Keratinocyte (primary cell): ENCODE data around the gene UBQLN3. TPM values are rescaled to one million over a fixed set of nuclear protein-coding genes. Genes with fewer than 3 reads are reported as not detected.

Experiments used
- DNase-seq: peaks from one replicate; pipeline ENCODE4 v3.0.0-alpha.2; 2011; ENCODE audit warnings: low read depth, missing footprints, low spot score
- FAIRE-seq: peaks from 2 replicates; lab custom pipeline; 2011; peaks lifted over from hg19 to GRCh38; lab: Jason Lieb, UNC
- H2AFZ ChIP-seq: 2 replicates; pipeline ENCODE4 v1.6.0; 2012; ENCODE audit warnings: low read length, control low read depth, inconsistent platforms; ENCODE audit not compliant: control insufficient read depth
- H3K27ac ChIP-seq: 2 replicates; pipeline ENCODE4 v1.5.1; 2011; ENCODE audit warnings: low read length; ENCODE audit not compliant: control insufficient read depth, insufficient read depth
- H3K27me3 ChIP-seq: 3 replicates; pipeline ENCODE4 v1.6.0; 2011; ENCODE audit warnings: low read length; ENCODE audit not compliant: control insufficient read depth, insufficient read depth; ENCODE audit errors: extremely low read depth
- H3K36me3 ChIP-seq, 2 experiments: 2 replicates in 1 of 2; 3 replicates in 1 of 2; pipeline ENCODE4 v1.5.1; 2011; ENCODE audit warnings: low read length in 2 of 2, mild to moderate bottlenecking in 1 of 2; ENCODE audit not compliant: control insufficient read depth in 2 of 2, insufficient read depth in 2 of 2; ENCODE audit errors: extremely low read depth in 1 of 2
- H3K4me1 ChIP-seq: 3 replicates; pipeline ENCODE4 v1.5.1; 2011; ENCODE audit warnings: low read length; ENCODE audit not compliant: control insufficient read depth, insufficient read depth; ENCODE audit errors: extremely low read depth
- H3K4me2 ChIP-seq: 3 replicates; pipeline ENCODE4 v1.6.0; 2011; ENCODE audit warnings: low read depth, low read length; ENCODE audit not compliant: control insufficient read depth, insufficient read depth; ENCODE audit errors: extremely low read depth
- H3K4me3 ChIP-seq, 3 experiments: fragments of 200-600 bp in 1 of 3; sonication (generic) in 1 of 3; 2 replicates in 2 of 3; 3 replicates in 1 of 3; pipeline ENCODE4 v1.5.1; 2011 to 2016; ENCODE audit warnings: low read length in 3 of 3, mild to moderate bottlenecking in 3 of 3, control low read depth in 2 of 3, inconsistent platforms in 1 of 3, low read depth in 1 of 3, mixed read lengths in 1 of 3, mixed run types in 1 of 3, moderate library complexity in 1 of 3; ENCODE audit not compliant: control insufficient read depth in 2 of 3, insufficient read depth in 2 of 3; ENCODE audit errors: extremely low read depth in 1 of 3
- H3K79me2 ChIP-seq: 2 replicates; pipeline ENCODE4 v1.6.0; 2012; ENCODE audit warnings: low read length; ENCODE audit not compliant: control insufficient read depth, insufficient read depth
- H3K9ac ChIP-seq: 3 replicates; pipeline ENCODE4 v1.6.0; 2011; ENCODE audit warnings: low read length; ENCODE audit not compliant: control insufficient read depth, insufficient read depth; ENCODE audit errors: extremely low read depth
- H3K9me1 ChIP-seq: 3 replicates; pipeline ENCODE4 v1.6.0; 2011; ENCODE audit warnings: low read length; ENCODE audit not compliant: control insufficient read depth, insufficient read depth; ENCODE audit errors: extremely low read depth
- H3K9me3 ChIP-seq: 2 replicates; pipeline ENCODE4 v1.5.1; 2012; ENCODE audit warnings: low read depth, low read length; ENCODE audit not compliant: control insufficient read depth
- H4K20me1 ChIP-seq: 3 replicates; pipeline ENCODE4 v1.6.0; 2011; ENCODE audit warnings: low read length; ENCODE audit not compliant: control insufficient read depth, insufficient read depth; ENCODE audit errors: extremely low read depth
- EZH2 ChIP-seq: IDR thresholded peaks from one replicate; pipeline ENCODE4 v1.6.1; 2012; ENCODE audit warnings: inconsistent platforms, mild to moderate bottlenecking, low read length, moderate library complexity
- dilution Hi-C: fragments of 300-500 bp; cut with MboI; formaldehyde crosslinking; loops from one replicate; pipeline ENCODE4 v1.7.0; 2020; ENCODE audit warnings: low sequenced_read_pairs; ENCODE audit not compliant: extremely low pct_ligation_motif_present
- polyA plus RNA-seq, 5 experiments: library from polyadenylated mRNA; depleted of rRNA in 3 of 5; stranded (reverse) in 3 of 5; stranded (forward) in 1 of 5; unstranded in 1 of 5; fragments of >200 nt; gene quantifications; 1 replicate in 1 of 5; 2 replicates in 3 of 5; 3 replicates in 1 of 5; pipeline versions ENCODE4 v1.2.1 to v1.2.3, GENCODE V29; 2011 to 2012; ENCODE audit warnings: missing spikeins in 2 of 5, low read depth in 1 of 5, low replicate concordance in 1 of 5
- TF ChIP-seq, protein P1 (sequence below), 3 experiments: IDR thresholded peaks in 1 of 3; conservative IDR thresholded peaks in 1 of 3; optimal IDR thresholded peaks in 1 of 3; 2 replicates in 2 of 3; 3 replicates in 1 of 3; pipeline versions ENCODE3 to v1.5.1; 2011; ENCODE audit warnings: low read length in 3 of 3, mild to moderate bottlenecking in 3 of 3, moderate library complexity in 2 of 3, control low read depth in 1 of 3, inconsistent platforms in 1 of 3; ENCODE audit not compliant: insufficient read depth in 2 of 3; ENCODE audit errors: extremely low read depth in 1 of 3

Gene UBQLN3
- polyA plus RNA-seq, 1 donor (not counting 4 experiments of a cell fraction or from before 2014, with no cell fraction given) = not detected

DNA sequence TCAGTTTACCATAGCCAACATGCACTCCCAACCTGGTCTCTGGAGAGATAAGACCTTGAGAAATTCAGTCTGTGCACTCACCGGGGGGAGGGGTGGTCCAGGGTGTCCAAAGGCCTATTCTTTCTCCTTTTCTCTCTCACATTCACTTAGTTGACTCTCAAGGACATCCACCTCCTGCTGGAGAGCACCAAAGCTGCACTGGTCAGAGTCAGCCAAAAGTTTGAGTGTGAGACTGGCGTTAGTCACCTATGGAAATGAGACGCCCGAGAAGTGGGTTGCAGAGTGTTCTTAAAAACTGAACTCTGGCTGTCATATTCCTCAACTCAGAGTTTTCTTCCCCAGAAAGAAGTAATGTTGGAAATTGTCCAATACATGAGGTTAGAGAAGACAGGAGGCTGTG is 11.8 kb upstream of the UBQLN3 start:
- Histone ChIP-seq H3K79me2 (no peaks in the 10 kb centered on the region), H3K27ac (no peak overlapping the region), H3K4me3 (no peak overlapping the region), H3K9me3 (no peaks in the 10 kb centered on the region), H3K4me2 (no peak overlapping the region), H3K4me1 (no peaks in the 10 kb centered on the region), H3K9me1 (no peaks in the 10 kb centered on the region), H4K20me1 (no peaks in the 10 kb centered on the region), H3K36me3 (no peaks in the 10 kb centered on the region), H3K27me3 (no peaks in the 10 kb centered on the region), H3K9ac (no peak overlapping the region), H2AFZ (no peak overlapping the region)
- dilution Hi-C loops = no loop called here
- DNase-seq = no peak
- no peak for TF ChIP-seq EZH2
- TF ChIP-seq, protein P1, sequence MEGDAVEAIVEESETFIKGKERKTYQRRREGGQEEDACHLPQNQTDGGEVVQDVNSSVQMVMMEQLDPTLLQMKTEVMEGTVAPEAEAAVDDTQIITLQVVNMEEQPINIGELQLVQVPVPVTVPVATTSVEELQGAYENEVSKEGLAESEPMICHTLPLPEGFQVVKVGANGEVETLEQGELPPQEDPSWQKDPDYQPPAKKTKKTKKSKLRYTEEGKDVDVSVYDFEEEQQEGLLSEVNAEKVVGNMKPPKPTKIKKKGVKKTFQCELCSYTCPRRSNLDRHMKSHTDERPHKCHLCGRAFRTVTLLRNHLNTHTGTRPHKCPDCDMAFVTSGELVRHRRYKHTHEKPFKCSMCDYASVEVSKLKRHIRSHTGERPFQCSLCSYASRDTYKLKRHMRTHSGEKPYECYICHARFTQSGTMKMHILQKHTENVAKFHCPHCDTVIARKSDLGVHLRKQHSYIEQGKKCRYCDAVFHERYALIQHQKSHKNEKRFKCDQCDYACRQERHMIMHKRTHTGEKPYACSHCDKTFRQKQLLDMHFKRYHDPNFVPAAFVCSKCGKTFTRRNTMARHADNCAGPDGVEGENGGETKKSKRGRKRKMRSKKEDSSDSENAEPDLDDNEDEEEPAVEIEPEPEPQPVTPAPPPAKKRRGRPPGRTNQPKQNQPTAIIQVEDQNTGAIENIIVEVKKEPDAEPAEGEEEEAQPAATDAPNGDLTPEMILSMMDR (optimal IDR thresholded peaks at IDR 0.05 in 1 of 3, IDR thresholded peaks at IDR 0.05 in 1 of 3, conservative IDR thresholded peaks at IDR 0.05 in 1 of 3; ENCODE audit: extremely low read depth in 1 of 3, insufficient read depth in 2 of 3, low read length in 3 of 3) = no peak
- no peak for FAIRE-seq

DNA sequence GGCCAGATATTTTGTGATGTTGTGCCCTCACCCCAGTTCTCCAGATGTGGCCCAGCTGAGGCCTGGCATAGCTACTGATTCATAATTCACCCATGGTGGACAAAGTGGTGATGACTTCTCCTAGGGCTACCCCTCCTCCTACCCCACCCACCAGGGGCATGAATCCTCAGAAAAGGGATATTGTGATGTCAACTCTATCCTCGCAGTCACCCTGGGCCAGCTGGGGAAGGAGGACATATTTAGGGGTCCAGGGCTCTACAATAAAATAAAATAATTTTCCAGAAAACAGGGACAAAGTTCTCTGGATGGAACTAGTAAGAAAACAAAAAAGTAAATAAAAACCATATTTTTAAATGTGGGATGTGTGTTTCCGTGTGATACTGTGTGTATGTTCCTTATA is 6.8 kb upstream of the UBQLN3 start, which contains the start of gene UBQLNL:
Gene UBQLNL, minus strand, starts transcription at position 101 of the 400 bp plus-strand sequence. CDS start 258 bp downstream, outside the sequence.
- Histone ChIP-seq H3K27me3 (no peaks in the 10 kb centered on the region), H2AFZ (no peak within 1 kb of the TSS), H4K20me1 (no peaks in the 10 kb centered on the region), H3K36me3 (no peaks in the 10 kb centered on the region), H3K27ac (no peak within 1 kb of the TSS), H3K9ac (no peak within 1 kb of the TSS), H3K4me3 (no peak within 1 kb of the TSS), H3K4me2 (no peak within 1 kb of the TSS), H3K79me2 (no peaks in the 10 kb centered on the region), H3K4me1 (no peaks in the 10 kb centered on the region), H3K9me3 (no peaks in the 10 kb centered on the region), H3K9me1 (no peaks in the 10 kb centered on the region)
- dilution Hi-C loops = no loop called here
- no peak for TF ChIP-seq EZH2
- TF ChIP-seq, protein P1 (optimal IDR thresholded peaks at IDR 0.05 in 1 of 3, IDR thresholded peaks at IDR 0.05 in 1 of 3, conservative IDR thresholded peaks at IDR 0.05 in 1 of 3; ENCODE audit: extremely low read depth in 1 of 3, insufficient read depth in 2 of 3, low read length in 3 of 3) = no peak
- DNase-seq (no peak), FAIRE-seq (no peak)
